ENCODE data around the gene TAOK1. TPM values are rescaled to one million over a fixed set of nuclear protein-coding genes. Genes with fewer than 3 reads are reported as not detected.

TAOK1 gene
- total RNA-seq, 1 experiment from 2014 or later: 56.3 TPM

DNA sequence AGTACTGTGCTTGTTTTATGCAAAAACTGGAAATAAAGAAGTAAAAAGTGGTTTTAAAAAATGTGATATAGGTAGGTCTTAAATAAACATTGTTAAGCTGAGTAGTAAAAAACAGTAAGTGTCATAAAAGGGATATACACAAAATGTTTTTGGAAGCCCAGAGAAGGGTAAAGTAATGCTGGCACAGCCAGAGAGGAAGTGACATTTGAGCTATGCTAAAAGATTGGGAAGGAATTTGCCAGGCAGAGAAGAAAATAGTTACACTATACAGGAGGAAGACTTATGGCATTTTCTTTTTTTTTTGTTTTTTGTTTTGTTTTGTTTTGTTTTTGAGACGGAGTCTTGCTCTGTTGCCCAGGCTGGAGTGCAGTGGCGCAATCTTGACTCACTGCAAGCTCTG is 40.8 kb upstream of the TAOK1 start (continued):
- TF ChIP-seq, protein P1, sequence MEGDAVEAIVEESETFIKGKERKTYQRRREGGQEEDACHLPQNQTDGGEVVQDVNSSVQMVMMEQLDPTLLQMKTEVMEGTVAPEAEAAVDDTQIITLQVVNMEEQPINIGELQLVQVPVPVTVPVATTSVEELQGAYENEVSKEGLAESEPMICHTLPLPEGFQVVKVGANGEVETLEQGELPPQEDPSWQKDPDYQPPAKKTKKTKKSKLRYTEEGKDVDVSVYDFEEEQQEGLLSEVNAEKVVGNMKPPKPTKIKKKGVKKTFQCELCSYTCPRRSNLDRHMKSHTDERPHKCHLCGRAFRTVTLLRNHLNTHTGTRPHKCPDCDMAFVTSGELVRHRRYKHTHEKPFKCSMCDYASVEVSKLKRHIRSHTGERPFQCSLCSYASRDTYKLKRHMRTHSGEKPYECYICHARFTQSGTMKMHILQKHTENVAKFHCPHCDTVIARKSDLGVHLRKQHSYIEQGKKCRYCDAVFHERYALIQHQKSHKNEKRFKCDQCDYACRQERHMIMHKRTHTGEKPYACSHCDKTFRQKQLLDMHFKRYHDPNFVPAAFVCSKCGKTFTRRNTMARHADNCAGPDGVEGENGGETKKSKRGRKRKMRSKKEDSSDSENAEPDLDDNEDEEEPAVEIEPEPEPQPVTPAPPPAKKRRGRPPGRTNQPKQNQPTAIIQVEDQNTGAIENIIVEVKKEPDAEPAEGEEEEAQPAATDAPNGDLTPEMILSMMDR (IDR thresholded peaks at IDR 0.05 in 2 of 3, conservative IDR thresholded peaks at IDR 0.05 in 1 of 3; ENCODE audit: borderline replicate concordance in 1 of 3, insufficient read depth in 1 of 3, low read depth in 2 of 3, low read length in 2 of 3): no peak
- no peak for TF ChIP-seq CBX3 (IDR thresholded peaks at IDR 0.05; ENCODE audit: low read depth)
- no peak for TF ChIP-seq EZH2 (IDR thresholded peaks at IDR 0.05)
- TF ChIP-seq FOSL1 (IDR thresholded peaks at IDR 0.05; ENCODE audit: low read depth): no peak
- no peak for TF ChIP-seq ZNF274 (IDR thresholded peaks at IDR 0.05; ENCODE audit: low read depth, low read length)
- TF ChIP-seq, protein P2, sequence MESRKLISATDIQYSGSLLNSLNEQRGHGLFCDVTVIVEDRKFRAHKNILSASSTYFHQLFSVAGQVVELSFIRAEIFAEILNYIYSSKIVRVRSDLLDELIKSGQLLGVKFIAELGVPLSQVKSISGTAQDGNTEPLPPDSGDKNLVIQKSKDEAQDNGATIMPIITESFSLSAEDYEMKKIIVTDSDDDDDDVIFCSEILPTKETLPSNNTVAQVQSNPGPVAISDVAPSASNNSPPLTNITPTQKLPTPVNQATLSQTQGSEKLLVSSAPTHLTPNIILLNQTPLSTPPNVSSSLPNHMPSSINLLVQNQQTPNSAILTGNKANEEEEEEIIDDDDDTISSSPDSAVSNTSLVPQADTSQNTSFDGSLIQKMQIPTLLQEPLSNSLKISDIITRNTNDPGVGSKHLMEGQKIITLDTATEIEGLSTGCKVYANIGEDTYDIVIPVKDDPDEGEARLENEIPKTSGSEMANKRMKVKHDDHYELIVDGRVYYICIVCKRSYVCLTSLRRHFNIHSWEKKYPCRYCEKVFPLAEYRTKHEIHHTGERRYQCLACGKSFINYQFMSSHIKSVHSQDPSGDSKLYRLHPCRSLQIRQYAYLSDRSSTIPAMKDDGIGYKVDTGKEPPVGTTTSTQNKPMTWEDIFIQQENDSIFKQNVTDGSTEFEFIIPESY (IDR thresholded peaks at IDR 0.05; ENCODE audit: extremely low read depth, insufficient replicate concordance, low read length): no peak

DNA sequence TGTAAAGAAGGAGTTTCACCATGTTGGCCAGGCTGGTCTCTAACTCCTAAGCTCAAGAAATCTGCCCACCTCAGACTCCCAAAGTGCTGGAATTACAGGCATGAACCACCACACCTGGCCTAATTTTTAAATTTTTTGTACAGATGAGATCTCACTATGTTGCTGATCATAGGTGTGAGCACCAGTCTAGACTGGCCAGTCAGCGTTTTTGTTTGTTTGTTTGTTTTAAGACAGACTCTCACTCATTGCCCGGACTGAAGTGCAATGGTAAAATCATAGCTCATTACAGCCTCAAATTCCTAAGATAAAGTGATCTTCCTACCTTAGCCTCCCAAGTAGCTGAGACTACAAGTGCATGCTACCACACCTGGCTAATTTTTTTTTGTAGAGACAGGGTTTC is 38.0 kb upstream of the TAOK1 start:
- H3K36me3 ChIP-seq (ENCODE audit: control insufficient read depth in 1 of 2, insufficient read depth in 2 of 2, low read length in 2 of 2): no peaks in the 10 kb centered on the region
- no peaks in the 10 kb centered on the region for H3K79me2 ChIP-seq (ENCODE audit: insufficient read depth, low read length)
- ATAC-seq (no peak), DNase-seq (ENCODE audit: low read depth, low spot score) (no peak)
- no peak overlapping the region for H3K4me3 ChIP-seq (replicated peaks in 1 of 2; ENCODE audit: low read depth in 1 of 2, low read length in 2 of 2)
- ChIA-PET POLR2A (no interaction called here), CTCF (interaction anchor here (0.9 kb wide), 1 partner anchor 9 kb away, joined by 3 read pairs; no protein-coding TSS in a partner anchor), RAD21 (ENCODE audit: low non-redundant PET in 1 of 2, low total read pairs in 2 of 2, uncharacterized antibody in 2 of 2, unreplicated experiment in 2 of 2) (no interaction called here)
- H2AFZ ChIP-seq (ENCODE audit: low read depth, low read length, poor library complexity, severe bottlenecking): no peak overlapping the region
- no peaks in the 10 kb centered on the region for H3K9me3 ChIP-seq (ENCODE audit: control insufficient read depth in 1 of 2, insufficient read depth in 1 of 2, low read depth in 1 of 2, low read length in 2 of 2)
- H3K27me3 ChIP-seq (ENCODE audit: insufficient read depth, low read length): no peaks in the 10 kb centered on the region
- no peak overlapping the region for H3K9ac ChIP-seq (ENCODE audit: low read length)
- no TSS peak for BruUV-seq (replicated peaks)
- no peaks in the 10 kb centered on the region for H3K9me2 ChIP-seq (ENCODE audit: insufficient read depth)
- intact Hi-C loops (cut with micrococcal nuclease): no loop called here
- no peaks in the 10 kb centered on the region for H3K4me1 ChIP-seq (ENCODE audit: control insufficient read depth in 1 of 2, insufficient read depth in 2 of 2, low read length in 2 of 2)
- TF ChIP-seq, protein P3, sequence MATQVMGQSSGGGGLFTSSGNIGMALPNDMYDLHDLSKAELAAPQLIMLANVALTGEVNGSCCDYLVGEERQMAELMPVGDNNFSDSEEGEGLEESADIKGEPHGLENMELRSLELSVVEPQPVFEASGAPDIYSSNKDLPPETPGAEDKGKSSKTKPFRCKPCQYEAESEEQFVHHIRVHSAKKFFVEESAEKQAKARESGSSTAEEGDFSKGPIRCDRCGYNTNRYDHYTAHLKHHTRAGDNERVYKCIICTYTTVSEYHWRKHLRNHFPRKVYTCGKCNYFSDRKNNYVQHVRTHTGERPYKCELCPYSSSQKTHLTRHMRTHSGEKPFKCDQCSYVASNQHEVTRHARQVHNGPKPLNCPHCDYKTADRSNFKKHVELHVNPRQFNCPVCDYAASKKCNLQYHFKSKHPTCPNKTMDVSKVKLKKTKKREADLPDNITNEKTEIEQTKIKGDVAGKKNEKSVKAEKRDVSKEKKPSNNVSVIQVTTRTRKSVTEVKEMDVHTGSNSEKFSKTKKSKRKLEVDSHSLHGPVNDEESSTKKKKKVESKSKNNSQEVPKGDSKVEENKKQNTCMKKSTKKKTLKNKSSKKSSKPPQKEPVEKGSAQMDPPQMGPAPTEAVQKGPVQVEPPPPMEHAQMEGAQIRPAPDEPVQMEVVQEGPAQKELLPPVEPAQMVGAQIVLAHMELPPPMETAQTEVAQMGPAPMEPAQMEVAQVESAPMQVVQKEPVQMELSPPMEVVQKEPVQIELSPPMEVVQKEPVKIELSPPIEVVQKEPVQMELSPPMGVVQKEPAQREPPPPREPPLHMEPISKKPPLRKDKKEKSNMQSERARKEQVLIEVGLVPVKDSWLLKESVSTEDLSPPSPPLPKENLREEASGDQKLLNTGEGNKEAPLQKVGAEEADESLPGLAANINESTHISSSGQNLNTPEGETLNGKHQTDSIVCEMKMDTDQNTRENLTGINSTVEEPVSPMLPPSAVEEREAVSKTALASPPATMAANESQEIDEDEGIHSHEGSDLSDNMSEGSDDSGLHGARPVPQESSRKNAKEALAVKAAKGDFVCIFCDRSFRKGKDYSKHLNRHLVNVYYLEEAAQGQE (IDR thresholded peaks at IDR 0.05; ENCODE audit: low read depth): no peak
- no peak for TF ChIP-seq EZH2 (IDR thresholded peaks at IDR 0.05)
- TF ChIP-seq CBX3 (IDR thresholded peaks at IDR 0.05; ENCODE audit: low read depth): no peak
- TF ChIP-seq ELF1 (IDR thresholded peaks at IDR 0.05; ENCODE audit: borderline replicate concordance, low read depth): no peak
- no peak for TF ChIP-seq SRF (IDR thresholded peaks at IDR 0.05; ENCODE audit: low read depth)
- no peak for TF ChIP-seq FOSL1 (IDR thresholded peaks at IDR 0.05; ENCODE audit: low read depth)
- TF ChIP-seq CEBPB (IDR thresholded peaks at IDR 0.05; ENCODE audit: low read depth): no peak
- H4K20me1 ChIP-seq (ENCODE audit: insufficient read depth): no peaks in the 10 kb centered on the region
- no peak overlapping the region for H3K4me2 ChIP-seq (ENCODE audit: low read length)
- no peak overlapping the region for H3K27ac ChIP-seq (ENCODE audit: low read depth, low read length)

Measured in HCT116 (cell line).